Neural cell (in vitro differentiated cells): ENCODE data around the gene ATP1A1. TPM values are rescaled to one million over a fixed set of nuclear protein-coding genes. Genes with fewer than 3 reads are reported as not detected.

Experiments
- H2AFZ ChIP-seq: fragments of 200-600, 300-800 bp; sonication (generic), shearing (Covaris generic); 2 replicates; pipeline ENCODE4 v1.6.0; 2014; ENCODE audit warnings: low read depth, mild to moderate bottlenecking, antibody characterized with exemption, low read length, moderate library complexity
- H3F3A ChIP-seq: fragments of 200-600 bp; shearing (Covaris generic); 2 replicates; pipeline ENCODE4 v1.6.1; 2016; ENCODE audit warnings: mild to moderate bottlenecking, moderate library complexity, mixed read lengths, antibody characterized with exemption, low read length; ENCODE audit not compliant: insufficient read depth, poor library complexity, severe bottlenecking
- H3K27ac ChIP-seq: fragments of 200-600, 300-800 bp; sonication (generic), shearing (Covaris generic); 2 replicates; pipeline ENCODE4 v1.5.1; 2014; ENCODE audit warnings: mild to moderate bottlenecking, low read length, moderate library complexity
- H3K27me3 ChIP-seq: fragments of 300-800, 200-600 bp; sonication (generic), shearing (Covaris generic); 2 replicates; pipeline ENCODE4 v1.6.0; 2014; ENCODE audit warnings: mild to moderate bottlenecking, low read depth, low read length, moderate library complexity; ENCODE audit not compliant: insufficient read depth
- H3K36me3 ChIP-seq: fragments of 300-800, 200-600 bp; sonication (generic), shearing (Covaris generic); 2 replicates; pipeline ENCODE4 v1.5.1; 2014; ENCODE audit warnings: mild to moderate bottlenecking, antibody characterized with exemption, low read length, moderate library complexity; ENCODE audit not compliant: insufficient read depth
- H3K4me2 ChIP-seq: fragments of 300-800, 200-600 bp; sonication (generic), shearing (Covaris generic); 2 replicates; pipeline ENCODE4 v1.6.0; 2014; ENCODE audit warnings: mild to moderate bottlenecking, low read length
- H3K4me3 ChIP-seq: fragments of 300-800, 200-600 bp; sonication (generic), shearing (Covaris generic); 2 replicates; pipeline ENCODE4 v1.5.1; 2014; ENCODE audit warnings: mild to moderate bottlenecking, low read length, moderate library complexity
- H3K79me2 ChIP-seq: fragments of 200-600 bp; shearing (Covaris generic); replicated peaks from 2 replicates; pipeline ENCODE4 v1.6.0; 2014; ENCODE audit warnings: mild to moderate bottlenecking, low read length, moderate library complexity; ENCODE audit not compliant: insufficient read depth
- H3K9ac ChIP-seq: fragments of 300-800, 200-600 bp; sonication (generic), shearing (Covaris generic); 2 replicates; pipeline ENCODE4 v1.6.1; 2016; ENCODE audit warnings: mild to moderate bottlenecking, low read length, mixed read lengths
- H3K9me2 ChIP-seq: fragments of 200-600 bp; shearing (Covaris generic); 2 replicates; pipeline ENCODE4 v1.6.1; 2016; ENCODE audit warnings: mild to moderate bottlenecking, low read length, mixed read lengths; ENCODE audit not compliant: insufficient read depth
- H3K9me3 ChIP-seq: fragments of 200-600, 300-800 bp; sonication (generic), shearing (Covaris generic); 2 replicates; pipeline ENCODE4 v1.6.1; 2016; ENCODE audit warnings: mild to moderate bottlenecking, mixed run types, low read length, moderate library complexity, mixed read lengths
- H4K20me1 ChIP-seq: fragments of 200-600 bp; shearing (Covaris generic); 2 replicates; pipeline ENCODE4 v1.6.1; 2016; ENCODE audit warnings: mild to moderate bottlenecking, mixed run types; ENCODE audit not compliant: insufficient read depth
- CTCF ChIP-seq: fragments of 450-650 bp; IDR thresholded peaks from 2 replicates; pipeline ENCODE4 v1.5.1; 2014; ENCODE audit warnings: antibody characterized with exemption, mild to moderate bottlenecking, moderate library complexity; ENCODE audit not compliant: poor library complexity, severe bottlenecking
- EP300 ChIP-seq: fragments of 450-650 bp; conservative IDR thresholded peaks from 2 replicates; pipeline ENCODE4 v1.6.1; 2014; ENCODE audit warnings: antibody characterized with exemption, mild to moderate bottlenecking, moderate library complexity; ENCODE audit not compliant: poor library complexity, severe bottlenecking
- EZH2 ChIP-seq: fragments of 200-600, 300-800 bp; shearing (Covaris generic), sonication (generic); IDR thresholded peaks from 2 replicates; pipeline ENCODE4 v1.6.1; 2014; ENCODE audit warnings: antibody characterized with exemption, low read length, borderline replicate concordance, mild to moderate bottlenecking; ENCODE audit not compliant: insufficient read depth, poor library complexity, severe bottlenecking
- MXI1 ChIP-seq: fragments of 450-650 bp; conservative IDR thresholded peaks from 2 replicates; pipeline ENCODE4 v1.6.1; 2014; ENCODE audit warnings: antibody characterized with exemption, mild to moderate bottlenecking; ENCODE audit not compliant: poor library complexity, severe bottlenecking
- POLR2AphosphoS5 ChIP-seq: IDR thresholded peaks from 2 replicates; pipeline ENCODE4 v1.6.1; 2012
- RAD21 ChIP-seq: fragments of 450-650 bp; conservative IDR thresholded peaks from 2 replicates; pipeline ENCODE4 v1.6.1; 2014; ENCODE audit warnings: antibody characterized with exemption, mild to moderate bottlenecking, moderate library complexity
- SMC3 ChIP-seq: fragments of 450-650 bp; conservative IDR thresholded peaks from 2 replicates; pipeline ENCODE4 v1.6.1; 2014; ENCODE audit warnings: antibody characterized with exemption, mild to moderate bottlenecking, moderate library complexity; ENCODE audit not compliant: poor library complexity
- TAF1 ChIP-seq: IDR thresholded peaks from 2 replicates; pipeline ENCODE4 v1.6.1; 2012; ENCODE audit warnings: low read depth
- polyA plus RNA-seq: library from polyadenylated mRNA; depleted of rRNA; stranded (reverse); fragments of >200 nt; gene quantifications from 2 replicates; pipeline ENCODE4 v1.2.3, GENCODE V29; 2014
- TF ChIP-seq, protein P1 (sequence below): IDR thresholded peaks from 2 replicates; pipeline ENCODE4 v1.6.1; 2012; ENCODE audit warnings: borderline replicate concordance

The ATP1A1 gene
- polyA plus RNA-seq, 1 donor from 2014 or later = 44.2 TPM

DNA sequence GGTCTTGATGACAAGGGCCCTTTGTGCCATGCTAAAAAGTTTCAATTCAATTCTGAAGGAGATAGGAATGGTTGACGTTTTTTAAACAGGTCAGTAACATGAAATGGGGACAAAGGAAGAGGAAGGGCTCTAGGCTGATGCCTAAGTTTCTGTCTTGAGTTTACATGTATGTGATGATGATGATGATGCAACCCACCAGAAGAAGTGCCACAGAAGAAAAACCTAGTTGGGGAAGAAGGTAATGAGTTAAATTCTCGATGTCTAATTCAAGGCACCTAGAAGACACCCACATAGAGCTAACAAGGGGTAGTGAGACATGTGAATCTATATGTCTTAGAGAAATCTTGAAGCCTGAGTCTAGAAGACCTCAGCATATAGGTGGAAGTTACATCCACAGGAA is 44.4 kb upstream of the ATP1A1 start:
- no peak overlapping the region for H2AFZ ChIP-seq
- no peaks in the 10 kb centered on the region for H3K36me3 ChIP-seq
- H3K4me2 ChIP-seq = no peak overlapping the region
- H3K27me3 ChIP-seq = no peaks in the 10 kb centered on the region
- H3K9me3 ChIP-seq = no peaks in the 10 kb centered on the region
- no peak overlapping the region for H3K4me3 ChIP-seq
- no peaks in the 10 kb centered on the region for H3F3A ChIP-seq
- no peaks in the 10 kb centered on the region for H3K79me2 ChIP-seq
- no peak overlapping the region for H3K27ac ChIP-seq
- H3K9ac ChIP-seq = no peak overlapping the region
- no peaks in the 10 kb centered on the region for H4K20me1 ChIP-seq
- H3K9me2 ChIP-seq = no peaks in the 10 kb centered on the region
- TF ChIP-seq POLR2AphosphoS5 (no peak), TAF1 (no peak), EP300 (no peak), RAD21 (no peak), SMC3 (no peak)
- TF ChIP-seq, protein P1, sequence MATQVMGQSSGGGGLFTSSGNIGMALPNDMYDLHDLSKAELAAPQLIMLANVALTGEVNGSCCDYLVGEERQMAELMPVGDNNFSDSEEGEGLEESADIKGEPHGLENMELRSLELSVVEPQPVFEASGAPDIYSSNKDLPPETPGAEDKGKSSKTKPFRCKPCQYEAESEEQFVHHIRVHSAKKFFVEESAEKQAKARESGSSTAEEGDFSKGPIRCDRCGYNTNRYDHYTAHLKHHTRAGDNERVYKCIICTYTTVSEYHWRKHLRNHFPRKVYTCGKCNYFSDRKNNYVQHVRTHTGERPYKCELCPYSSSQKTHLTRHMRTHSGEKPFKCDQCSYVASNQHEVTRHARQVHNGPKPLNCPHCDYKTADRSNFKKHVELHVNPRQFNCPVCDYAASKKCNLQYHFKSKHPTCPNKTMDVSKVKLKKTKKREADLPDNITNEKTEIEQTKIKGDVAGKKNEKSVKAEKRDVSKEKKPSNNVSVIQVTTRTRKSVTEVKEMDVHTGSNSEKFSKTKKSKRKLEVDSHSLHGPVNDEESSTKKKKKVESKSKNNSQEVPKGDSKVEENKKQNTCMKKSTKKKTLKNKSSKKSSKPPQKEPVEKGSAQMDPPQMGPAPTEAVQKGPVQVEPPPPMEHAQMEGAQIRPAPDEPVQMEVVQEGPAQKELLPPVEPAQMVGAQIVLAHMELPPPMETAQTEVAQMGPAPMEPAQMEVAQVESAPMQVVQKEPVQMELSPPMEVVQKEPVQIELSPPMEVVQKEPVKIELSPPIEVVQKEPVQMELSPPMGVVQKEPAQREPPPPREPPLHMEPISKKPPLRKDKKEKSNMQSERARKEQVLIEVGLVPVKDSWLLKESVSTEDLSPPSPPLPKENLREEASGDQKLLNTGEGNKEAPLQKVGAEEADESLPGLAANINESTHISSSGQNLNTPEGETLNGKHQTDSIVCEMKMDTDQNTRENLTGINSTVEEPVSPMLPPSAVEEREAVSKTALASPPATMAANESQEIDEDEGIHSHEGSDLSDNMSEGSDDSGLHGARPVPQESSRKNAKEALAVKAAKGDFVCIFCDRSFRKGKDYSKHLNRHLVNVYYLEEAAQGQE = no peak

DNA sequence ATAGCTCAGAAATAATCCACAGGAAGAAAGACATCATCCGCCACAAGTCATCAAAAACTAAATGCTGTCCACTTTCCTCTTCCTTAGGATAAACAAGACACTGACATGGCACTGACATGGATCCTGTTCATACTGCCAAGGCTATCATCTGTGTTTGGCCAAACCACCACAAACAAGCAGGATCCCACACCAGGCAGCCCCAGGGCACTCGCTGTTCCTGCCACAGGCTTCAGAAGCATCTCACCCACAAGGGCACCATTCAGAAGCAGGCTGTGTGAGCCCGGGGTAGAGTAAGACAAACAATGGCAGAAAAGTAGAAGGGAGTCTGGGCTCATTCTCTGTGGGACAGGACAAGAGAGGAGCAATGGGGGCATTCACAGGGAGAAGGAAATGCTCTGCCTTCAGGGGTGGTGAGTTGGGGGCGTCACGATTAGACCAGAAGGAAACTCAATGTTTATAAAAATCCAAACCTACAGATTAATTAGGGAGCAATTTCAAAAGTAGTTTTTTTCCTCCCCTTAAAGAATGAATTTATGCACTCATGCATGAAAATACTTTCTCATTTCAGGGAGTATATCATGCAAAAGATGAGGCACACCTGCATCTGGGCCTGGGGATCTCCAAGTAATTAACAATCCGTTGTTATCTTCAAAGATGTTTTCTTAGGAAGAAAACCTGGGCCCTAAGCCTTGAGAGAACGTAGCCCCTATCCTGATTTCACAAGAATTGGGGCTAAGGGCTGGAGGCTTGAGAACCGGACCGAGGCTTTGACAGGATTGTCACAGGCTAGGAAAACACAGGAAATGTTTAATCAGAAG is 43.3 kb upstream of the ATP1A1 start:
- H3K4me3 ChIP-seq = no peak overlapping the region
- H3K9me3 ChIP-seq = no peaks in the 10 kb centered on the region
- H3K4me2 ChIP-seq = no peak overlapping the region
- H3K9me2 ChIP-seq = no peaks in the 10 kb centered on the region
- no peak overlapping the region for H2AFZ ChIP-seq
- H3K27me3 ChIP-seq = no peaks in the 10 kb centered on the region
- H4K20me1 ChIP-seq = no peaks in the 10 kb centered on the region
- TF ChIP-seq TAF1 (no peak), POLR2AphosphoS5 (no peak), CTCF (no peak), EP300 (no peak), RAD21 (no peak), MXI1 (no peak), EZH2 (no peak), SMC3 (no peak)
- TF ChIP-seq, protein P1 = no peak
- no peaks in the 10 kb centered on the region for H3K79me2 ChIP-seq
- no peak overlapping the region for H3K27ac ChIP-seq
- no peaks in the 10 kb centered on the region for H3F3A ChIP-seq
- no peaks in the 10 kb centered on the region for H3K36me3 ChIP-seq
- H3K9ac ChIP-seq = no peak overlapping the region
